Cardiac atrium fibroblast (primary cell): Measurements from ENCODE around the gene SLC35G6. TPM values are rescaled to one million over a fixed set of nuclear protein-coding genes. Genes with fewer than 3 reads are reported as not detected.

Source experiments
- total RNA-seq: library from RNA; depleted of rRNA; stranded (reverse); fragments of >200 nt; gene quantifications from 2 replicates; pipeline ENCODE4 v1.2.3, GENCODE V29; 2015

The SLC35G6 gene
- not detected in 2 replicates for total RNA-seq

DNA sequence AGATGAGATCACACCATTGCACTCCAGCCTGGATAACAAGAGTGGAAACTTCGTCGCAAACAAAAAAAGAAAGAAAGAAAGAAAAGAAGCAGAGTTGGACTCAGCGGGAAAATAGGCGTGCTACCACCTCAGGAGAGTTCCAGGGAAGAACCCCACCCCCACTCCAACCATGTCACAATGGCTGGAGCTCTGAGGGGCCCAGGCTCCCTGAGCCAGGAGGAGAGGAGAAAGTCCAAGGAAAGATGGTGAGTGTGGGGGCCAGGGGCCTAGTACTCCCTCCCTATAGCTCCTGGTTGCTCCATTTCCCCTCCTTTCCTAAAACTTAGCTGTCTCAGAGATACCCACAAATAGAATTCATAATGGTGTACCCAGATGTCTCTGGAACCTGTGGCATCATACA is at the start of gene SLC35G6:
Gene SLC35G6, plus strand, starts transcription at position 172 of the 400 bp plus-strand sequence. Its CDS starts 71 bp downstream, at position 243.

DNA sequence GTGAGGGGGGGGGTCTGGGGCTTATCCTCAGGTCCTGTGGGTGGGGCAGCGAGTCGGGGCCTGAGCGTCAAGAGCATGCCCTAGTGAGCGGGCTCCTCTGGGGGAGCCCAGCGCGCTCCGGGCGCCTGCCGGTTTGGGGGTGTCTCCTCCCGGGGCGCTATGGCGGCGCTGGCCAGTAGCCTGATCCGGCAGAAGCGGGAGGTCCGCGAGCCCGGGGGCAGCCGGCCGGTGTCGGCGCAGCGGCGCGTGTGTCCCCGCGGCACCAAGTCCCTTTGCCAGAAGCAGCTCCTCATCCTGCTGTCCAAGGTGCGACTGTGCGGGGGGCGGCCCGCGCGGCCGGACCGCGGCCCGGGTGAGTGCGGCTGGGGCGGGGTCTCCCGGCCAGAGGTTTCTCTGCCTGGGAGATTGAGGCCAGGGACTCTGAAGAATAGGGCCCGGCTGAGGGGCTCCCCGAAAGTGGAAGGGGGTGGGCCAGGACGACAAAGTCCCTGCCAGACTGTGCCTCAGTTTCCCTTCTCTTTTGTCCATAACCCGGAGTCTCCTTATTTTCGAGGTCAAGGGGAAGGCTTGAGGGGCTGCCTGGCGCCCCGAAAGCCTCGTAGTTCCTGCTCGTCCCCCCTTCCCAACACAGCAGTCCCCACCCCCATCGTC is 41.7 kb upstream of the SLC35G6 start, which contains the start of gene FGF11:
Gene FGF11, plus strand, starts transcription at position 51 of the 651 bp plus-strand sequence. Its CDS starts 109 bp downstream, at position 160.

DNA sequence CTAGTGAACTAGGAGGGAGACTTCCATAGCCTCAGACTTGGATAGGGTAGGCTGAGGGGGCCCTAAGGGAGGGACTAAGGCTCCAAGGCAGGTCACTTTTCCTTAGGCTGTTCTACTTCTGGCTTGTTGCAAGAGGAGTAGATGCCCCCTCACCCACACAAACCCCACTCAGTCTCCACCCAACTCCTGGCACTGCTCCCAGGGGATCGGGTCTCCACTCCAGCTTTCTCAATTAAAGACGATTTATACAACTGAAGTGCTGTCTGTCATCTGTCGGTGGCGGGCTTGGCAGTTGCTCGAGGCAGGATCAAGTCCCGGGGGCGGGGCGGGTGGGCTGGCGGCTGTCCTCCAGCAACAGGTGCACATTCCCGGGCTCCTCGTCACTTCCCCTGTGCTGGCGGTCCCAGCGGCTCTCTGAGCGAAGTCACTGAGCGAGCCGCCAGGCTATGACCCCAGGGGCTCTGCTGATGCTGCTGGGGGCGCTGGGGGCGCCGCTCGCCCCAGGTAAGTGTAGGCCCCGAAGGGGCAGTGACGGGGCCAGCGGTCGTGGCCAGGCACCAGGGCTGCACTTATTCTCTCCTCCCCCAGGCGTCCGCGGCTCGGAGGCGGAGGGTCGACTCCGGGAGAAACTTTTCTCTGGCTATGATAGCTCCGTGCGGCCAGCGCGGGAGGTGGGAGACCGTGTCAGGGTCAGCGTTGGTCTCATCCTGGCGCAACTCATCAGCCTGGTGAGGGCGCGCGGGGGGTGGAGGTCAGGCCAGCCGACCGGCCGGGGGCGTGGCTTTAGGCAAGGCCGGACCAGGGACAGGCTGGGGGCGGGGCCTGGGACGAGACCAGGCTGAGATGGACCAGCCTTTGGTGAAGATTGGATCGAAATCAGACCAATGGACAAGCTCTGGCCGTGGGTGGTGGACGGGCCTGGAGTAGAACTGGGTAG is 36.3 kb upstream of the SLC35G6 start, which contains the start of gene CHRNB1:
Gene CHRNB1, plus strand, starts transcription at position 380 of the 937 bp plus-strand sequence. Its CDS starts 67 bp downstream, at position 447.

DNA sequence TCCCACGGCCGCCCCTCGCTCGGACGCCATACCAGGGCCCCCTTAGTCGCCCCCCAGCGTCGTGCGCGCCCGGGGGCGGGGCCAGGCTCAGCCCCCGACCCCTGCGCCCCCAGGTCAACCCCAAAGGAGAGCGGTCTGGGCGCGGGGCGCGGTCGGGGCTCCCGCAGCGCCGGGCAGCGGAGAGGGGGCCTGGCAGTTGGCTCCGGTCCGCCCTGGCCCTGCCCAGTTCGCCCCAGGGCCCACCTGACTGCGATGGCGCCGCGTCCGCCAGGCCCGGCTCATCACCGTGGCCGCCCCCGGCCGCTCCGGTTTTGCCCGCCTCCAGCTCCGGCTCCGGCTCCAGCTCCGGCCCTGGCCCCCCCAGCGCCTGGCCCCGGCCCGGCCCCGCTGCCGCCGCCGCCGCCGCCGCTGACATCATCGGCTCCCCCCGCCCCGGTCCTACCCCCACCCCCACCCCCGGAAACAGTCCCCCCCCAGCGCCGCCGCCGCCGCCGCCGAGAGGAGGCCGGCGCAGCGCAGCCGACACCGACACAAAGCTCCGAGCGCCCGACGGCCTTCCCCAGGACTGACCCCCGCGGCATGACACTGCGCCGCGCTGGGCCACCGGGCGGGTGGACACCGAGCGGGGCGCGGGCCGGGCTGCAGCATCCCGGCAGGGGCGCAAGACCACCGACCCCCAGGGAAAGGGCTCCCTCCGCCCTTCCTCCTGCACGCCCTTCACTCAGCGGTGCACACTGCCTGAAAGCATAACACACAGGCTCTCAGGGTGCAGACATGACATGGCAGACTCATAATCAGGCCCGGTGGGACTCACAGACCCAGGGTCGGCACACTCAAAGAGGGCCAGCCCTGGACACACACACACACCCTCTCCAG is 1.8 kb upstream of the SLC35G6 start, which contains the start of gene ZBTB4:
Gene ZBTB4, minus strand, starts transcription at position 419 of the 876 bp plus-strand sequence. CDS start 12,830 bp downstream, outside the sequence.

DNA sequence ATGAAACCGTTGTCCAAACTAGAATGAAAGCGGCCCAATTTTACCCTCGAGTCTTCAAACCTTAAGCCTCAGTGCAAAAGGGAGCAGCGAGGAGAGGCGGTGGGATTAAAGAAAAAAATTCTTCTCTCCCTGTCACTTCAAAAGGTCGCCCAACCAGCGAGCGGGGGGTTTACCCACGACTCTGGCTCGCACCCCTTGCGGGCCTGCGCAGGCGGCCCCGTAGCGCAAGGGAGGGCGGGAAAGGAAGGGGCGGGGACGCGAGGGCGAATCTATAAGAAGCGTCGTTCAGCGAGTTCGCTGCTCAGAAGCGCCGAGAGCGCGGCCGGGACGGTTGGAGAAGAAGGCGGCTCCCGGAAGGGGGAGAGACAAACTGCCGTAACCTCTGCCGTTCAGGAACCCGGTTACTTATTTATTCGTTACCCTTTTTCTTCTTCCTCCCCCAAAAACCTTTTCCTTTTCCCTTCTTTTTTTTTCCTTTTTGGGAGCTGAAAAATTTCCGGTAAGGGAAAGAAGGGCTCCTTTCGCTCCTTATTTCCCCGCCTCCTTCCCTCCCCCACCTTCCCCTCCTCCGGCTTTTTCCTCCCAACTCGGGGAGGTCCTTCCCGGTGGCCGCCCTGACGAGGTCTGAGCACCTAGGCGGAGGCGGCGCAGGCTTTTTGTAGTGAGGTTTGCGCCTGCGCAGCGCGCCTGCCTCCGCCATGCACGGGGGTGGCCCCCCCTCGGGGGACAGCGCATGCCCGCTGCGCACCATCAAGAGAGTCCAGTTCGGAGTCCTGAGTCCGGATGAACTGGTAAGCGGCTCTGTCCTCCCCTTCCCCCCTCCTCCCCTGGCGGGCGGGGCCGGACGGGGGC is 3.0 kb downstream of the SLC35G6 start, which contains the start of gene POLR2A:
Gene POLR2A, plus strand, starts transcription at position 300 of the 852 bp plus-strand sequence.

Other genes starting within 250 kb of the SLC35G6 start
- 33.4 and 33.9 TPM in 2 replicates for gene DVL2, start 246.9 kb upstream of the SLC35G6 start, total RNA-seq
- 41.3 and 81.2 TPM in 2 replicates for gene PHF23, start 242.0 kb upstream of the SLC35G6 start, total RNA-seq
- 160 and 299 TPM in 2 replicates for gene GABARAP, start 239.0 kb upstream of the SLC35G6 start, total RNA-seq
- gene CTDNEP1, start 229.7 kb upstream of the SLC35G6 start, total RNA-seq: 65.3 and 66.3 TPM in 2 replicates
- 22.5 and 28.7 TPM in 2 replicates for gene ELP5, start 229.2 kb upstream of the SLC35G6 start, total RNA-seq
- gene CLDN7, start 219.0 kb upstream of the SLC35G6 start, total RNA-seq: 0.16 and 2.0 TPM in 2 replicates
- 0.18 TPM in 1 of 2 replicates, not detected in the other for gene SLC2A4, start 199.7 kb upstream of the SLC35G6 start, total RNA-seq
- gene YBX2, start 186.8 kb upstream of the SLC35G6 start, total RNA-seq: not detected in 2 replicates
- 521 and 571 TPM in 2 replicates for gene EIF5A, start 173.8 kb upstream of the SLC35G6 start, total RNA-seq
- gene GPS2, start 166.1 kb upstream of the SLC35G6 start, total RNA-seq: 35.7 and 67.1 TPM in 2 replicates
- gene NEURL4, start 152.1 kb upstream of the SLC35G6 start, total RNA-seq: 10.8 and 15.7 TPM in 2 replicates
- gene ACAP1, start 144.9 kb upstream of the SLC35G6 start, total RNA-seq: not detected in 2 replicates
- gene KCTD11, start 129.3 kb upstream of the SLC35G6 start, total RNA-seq: 14.9 and 20.6 TPM in 2 replicates
- gene TMEM95, start 126.3 kb upstream of the SLC35G6 start, total RNA-seq: not detected in 2 replicates
- under 0.01 and 0.18 TPM in 2 replicates for gene TNK1, start 100.4 kb upstream of the SLC35G6 start, total RNA-seq
- 62.9 and 82.3 TPM in 2 replicates for gene PLSCR3, start 86.9 kb upstream of the SLC35G6 start, total RNA-seq
- gene TMEM256, start 77.3 kb upstream of the SLC35G6 start, total RNA-seq: 147 and 158 TPM in 2 replicates
- 7.8 and 12.5 TPM in 2 replicates for gene NLGN2, start 73.6 kb upstream of the SLC35G6 start, total RNA-seq
- gene SPEM1, start 61.1 kb upstream of the SLC35G6 start, total RNA-seq: not detected in 2 replicates
- gene SPEM2, start 55.8 kb upstream of the SLC35G6 start, total RNA-seq: not detected in 2 replicates
- gene SPEM3, start 52.6 kb upstream of the SLC35G6 start, total RNA-seq: not detected in 2 replicates
- gene TMEM102, start 46.0 kb upstream of the SLC35G6 start, total RNA-seq: 2.9 and 3.8 TPM in 2 replicates
- gene FGF11, start 41.9 kb upstream of the SLC35G6 start, total RNA-seq: 1.8 and 3.4 TPM in 2 replicates
- gene CHRNB1, start 36.4 kb upstream of the SLC35G6 start, total RNA-seq: 6.9 and 8.3 TPM in 2 replicates
- gene ZBTB4, start 1.8 kb upstream of the SLC35G6 start, total RNA-seq: 20.4 and 27.2 TPM in 2 replicates
- 57.0 and 69.2 TPM in 2 replicates for gene POLR2A, start 2.9 kb downstream of the SLC35G6 start, total RNA-seq
- 39.2 and 40.1 TPM in 2 replicates for gene TNFSF12, start 67.6 kb downstream of the SLC35G6 start, total RNA-seq
- gene TNFSF13, start 77.3 kb downstream of the SLC35G6 start, total RNA-seq: 2.8 and 11.4 TPM in 2 replicates
- gene SENP3, start 80.5 kb downstream of the SLC35G6 start, total RNA-seq: 42.2 and 62.5 TPM in 2 replicates
- gene CD68, start 98.2 kb downstream of the SLC35G6 start, total RNA-seq: 19.3 and 30.1 TPM in 2 replicates
- gene MPDU1, start 102.4 kb downstream of the SLC35G6 start, total RNA-seq: 156 and 212 TPM in 2 replicates
- not detected in 2 replicates for gene SOX15, start 108.6 kb downstream of the SLC35G6 start, total RNA-seq
- gene FXR2, start 133.5 kb downstream of the SLC35G6 start, total RNA-seq: 32.1 and 35.6 TPM in 2 replicates
- gene SAT2, start 146.4 kb downstream of the SLC35G6 start, total RNA-seq: 36.8 and 47.5 TPM in 2 replicates
- 1.6 TPM in 1 of 2 replicates, not detected in the other for gene SHBG, start 148.7 kb downstream of the SLC35G6 start, total RNA-seq
- 2.9 TPM in 1 of 2 replicates, not detected in the other for gene ATP1B2, start 169.5 kb downstream of the SLC35G6 start, total RNA-seq
- gene TP53, start 206.0 kb downstream of the SLC35G6 start, total RNA-seq: 42.1 and 51.4 TPM in 2 replicates
- 4.7 and 7.9 TPM in 2 replicates for gene WRAP53, start 207.0 kb downstream of the SLC35G6 start, total RNA-seq
- gene EFNB3, start 223.8 kb downstream of the SLC35G6 start, total RNA-seq: 6.6 and 7.0 TPM in 2 replicates
- 2.3 and 6.3 TPM in 2 replicates for gene DNAH2, start 236.3 kb downstream of the SLC35G6 start, total RNA-seq